HepG2 (cell line): ENCODE measurements around the gene FAM47B. TPM values are rescaled to one million over a fixed set of nuclear protein-coding genes. Genes with fewer than 3 reads are reported as not detected.

Experiments
- ATAC-seq: fragments of 200-7000 bp; cut with Tn5 transposase; 3 replicates; pipeline ENCODE4 v1.9.1; 2020; ENCODE audit warnings: mild to moderate bottlenecking, moderate library complexity
- BruUV-seq: library from RNA; stranded (reverse); fragments of 400-500 nt; replicated peaks from 2 replicates; lab custom pipeline; 2021; lab: Mats Ljungman, UMichigan
- CTCF ChIA-PET: fragments of 300-600 bp; formaldehyde crosslinking; extraction: SDS; loops from one replicate; lab custom pipeline; 2021; ENCODE audit warnings: low total read pairs, inconsistent platforms, low intra/inter-chr PET ratio; lab: Yijun Ruan, JAX
- POLR2A ChIA-PET: fragments of 350-600 bp; sonication (Branson Sonifier 250); formaldehyde crosslinking; loops from one replicate; lab custom pipeline; 2020; ENCODE audit warnings: antibody characterized with exemption, inconsistent platforms; lab: Yijun Ruan, JAX
- DNase-seq: peaks from one replicate; pipeline ENCODE4 v3.0.0-alpha.2; 2015; ENCODE audit warnings: low spot score
- FAIRE-seq: peaks from 3 replicates; lab custom pipeline; 2011; peaks lifted over from hg19 to GRCh38; lab: Jason Lieb, UNC
- H2AFZ ChIP-seq: one replicate; pipeline ENCODE4 v1.6.1; 2011; ENCODE audit warnings: low read length, inconsistent platforms
- H3K27ac ChIP-seq: fragments of 300-600 bp; 3 replicates; pipeline ENCODE4 v1.8.0; 2011; ENCODE audit warnings: mixed run types, mild to moderate bottlenecking, mixed read lengths, low read length, inconsistent platforms; ENCODE audit not compliant: insufficient read depth; ENCODE audit errors: extremely low read length
- H3K27me3 ChIP-seq, 2 experiments: fragments of 200-600 bp in 1 of 2; 2 replicates in 1 of 2; 3 replicates in 1 of 2; pipeline versions ENCODE4 v1.6.0 to v1.8.0; 2011; ENCODE audit warnings: low read length in 2 of 2, mild to moderate bottlenecking in 2 of 2, moderate library complexity in 2 of 2, inconsistent platforms in 1 of 2; ENCODE audit not compliant: insufficient read depth in 2 of 2, control insufficient read depth in 1 of 2
- H3K36me3 ChIP-seq, 2 experiments: fragments of 200-600 bp in 1 of 2; replicated peaks in 1 of 2; 2 replicates in 1 of 2; 3 replicates in 1 of 2; pipeline versions ENCODE4 v1.5.1 to v1.8.0; 2011; ENCODE audit warnings: low read length in 2 of 2, inconsistent platforms in 1 of 2; ENCODE audit not compliant: insufficient read depth in 2 of 2, control insufficient read depth in 1 of 2
- H3K4me1 ChIP-seq: 2 replicates; pipeline ENCODE4 v1.5.1; 2012; ENCODE audit warnings: low read length, inconsistent platforms; ENCODE audit not compliant: insufficient read depth
- H3K4me2 ChIP-seq: 2 replicates; pipeline ENCODE4 v1.6.0; 2011; ENCODE audit warnings: low read depth, low read length, inconsistent platforms
- H3K4me3 ChIP-seq, 3 experiments: fragments of 200-600 bp in 1 of 3; sonication (generic), shearing (Covaris generic) in 1 of 3; replicated peaks in 1 of 3; 2 replicates each; pipeline ENCODE4 v1.5.1; 2011 to 2016; ENCODE audit warnings: low read length in 3 of 3, inconsistent platforms in 2 of 3, low read depth in 2 of 3, mild to moderate bottlenecking in 2 of 3, control low read depth in 1 of 3, mixed read lengths in 1 of 3; ENCODE audit not compliant: insufficient read depth in 1 of 3
- H3K79me2 ChIP-seq: one replicate; pipeline ENCODE4 v1.6.1; 2011; ENCODE audit warnings: low read length, inconsistent platforms; ENCODE audit not compliant: insufficient read depth
- H3K9ac ChIP-seq: 2 replicates; pipeline ENCODE4 v1.6.0; 2011; ENCODE audit warnings: mild to moderate bottlenecking, low read depth, low read length, inconsistent platforms; ENCODE audit not compliant: insufficient read depth
- H3K9me3 ChIP-seq: 2 replicates; pipeline ENCODE4 v1.5.1; 2012; ENCODE audit warnings: mild to moderate bottlenecking, low read length
- H4K20me1 ChIP-seq: 2 replicates; pipeline ENCODE4 v1.6.0; 2011; ENCODE audit warnings: inconsistent platforms, mild to moderate bottlenecking, low read length, moderate library complexity; ENCODE audit not compliant: insufficient read depth
- HES4 ChIP-seq: sonication (generic); formaldehyde crosslinking; IDR thresholded peaks from 2 replicates; pipeline ENCODE4 v1.9.0; 2021; ENCODE audit warnings: mild to moderate bottlenecking, missing genetic modification reagents, borderline replicate concordance
- IRX3 ChIP-seq: sonication (generic); formaldehyde crosslinking; IDR thresholded peaks from 2 replicates; pipeline ENCODE4 v1.8.1; 2023; ENCODE audit warnings: mild to moderate bottlenecking, low read depth, missing genetic modification reagents, borderline replicate concordance
- PAF1 ChIP-seq: IDR thresholded peaks from 2 replicates; pipeline ENCODE4 v1.6.1; 2016; ENCODE audit warnings: missing genetic modification reagents, missing compliant biosample characterization
- PHF21A ChIP-seq: sonication (generic); formaldehyde crosslinking; IDR thresholded peaks from 2 replicates; pipeline ENCODE4 v1.5.0; 2020; ENCODE audit warnings: mild to moderate bottlenecking, missing genetic modification reagents
- SIX1 ChIP-seq: sonication (generic); formaldehyde crosslinking; IDR thresholded peaks from 2 replicates; pipeline ENCODE4 v1.4.0; 2020; ENCODE audit warnings: missing genetic modification reagents, borderline replicate concordance
- SMAD1 ChIP-seq: sonication (generic); formaldehyde crosslinking; IDR thresholded peaks from 2 replicates; pipeline ENCODE4 v1.4.0; 2020; ENCODE audit warnings: missing genetic modification reagents, low read depth, mild to moderate bottlenecking, borderline replicate concordance
- SNAPC5 ChIP-seq: sonication (generic); formaldehyde crosslinking; IDR thresholded peaks from 2 replicates; pipeline ENCODE4 v1.8.1; 2023; ENCODE audit warnings: mild to moderate bottlenecking, missing genetic modification reagents, borderline replicate concordance
- SRF ChIP-seq: IDR thresholded peaks from 2 replicates; pipeline ENCODE4 v1.6.1; 2011; ENCODE audit warnings: mild to moderate bottlenecking, low read depth, low read length, moderate library complexity
- TAF15 ChIP-seq: fragments of 200-400 bp; formaldehyde crosslinking; IDR thresholded peaks from one replicate; pipeline ENCODE4 v1.6.1; 2018; ENCODE audit warnings: mild to moderate bottlenecking, low read depth, low read length; ENCODE audit not compliant: poor library complexity, severe bottlenecking
- THAP11 ChIP-seq: IDR thresholded peaks from 2 replicates; pipeline ENCODE4 v1.6.1; 2016; ENCODE audit warnings: missing biosample characterization, missing genetic modification reagents
- YEATS2 ChIP-seq: sonication (generic); formaldehyde crosslinking; IDR thresholded peaks from 2 replicates; pipeline ENCODE4 v1.4.0; 2020; ENCODE audit warnings: missing genetic modification reagents, borderline replicate concordance
- ZBTB33 ChIP-seq: sonication (generic); formaldehyde crosslinking; IDR thresholded peaks from 2 replicates; pipeline ENCODE4 v1.4.0; 2020; ENCODE audit warnings: missing genetic modification reagents
- ZFP62 ChIP-seq: sonication (generic); formaldehyde crosslinking; IDR thresholded peaks from 2 replicates; pipeline ENCODE4 v1.4.0; 2020; ENCODE audit warnings: missing genetic modification reagents
- ZNF230 ChIP-seq: sonication (generic); formaldehyde crosslinking; IDR thresholded peaks from 2 replicates; pipeline ENCODE4 v1.4.0; 2020; ENCODE audit warnings: mild to moderate bottlenecking, missing genetic modification reagents
- ZNF256 ChIP-seq: sonication (generic); formaldehyde crosslinking; conservative IDR thresholded peaks from 2 replicates; pipeline ENCODE4 v1.4.0; 2020; ENCODE audit warnings: missing genetic modification reagents
- ZNF329 ChIP-seq: sonication (generic); formaldehyde crosslinking; IDR thresholded peaks from 2 replicates; pipeline ENCODE4 v1.9.0; 2021; ENCODE audit warnings: low read depth, mild to moderate bottlenecking, missing genetic modification reagents
- ZNF354B ChIP-seq: sonication (generic); formaldehyde crosslinking; IDR thresholded peaks from 2 replicates; pipeline ENCODE4 v1.8.0; 2022; ENCODE audit warnings: mild to moderate bottlenecking, missing genetic modification reagents
- ZNF629 ChIP-seq: sonication (generic); formaldehyde crosslinking; conservative IDR thresholded peaks from 2 replicates; pipeline ENCODE4 v1.5.0; 2020; ENCODE audit warnings: missing genetic modification reagents
- WGBS: methylation state at CpG from one replicate; pipeline ENCODE4 v1.1.6; 2017; ENCODE audit warnings: low lambda C conversion rate; 5-methylcytosine and 5-hydroxymethylcytosine counted together
- in situ Hi-C: cut with HindIII; loops from 2 replicates; pipeline ENCODE4 v1.10.0; 2017; ENCODE audit warnings: low pct_unique_long_range_greater_than_20kb; ENCODE audit not compliant: extremely low pct_ligation_motif_present
- intact Hi-C: fragments of 100-400 bp; cut with micrococcal nuclease; formaldehyde crosslinking; loops from one replicate; pipeline ENCODE4 v1.10.0; 2022; ENCODE audit not compliant: unreplicated experiment
- polyA plus RNA-seq, 8 experiments: library from polyadenylated mRNA; depleted of rRNA in 3 of 8; stranded (reverse) in 7 of 8; unstranded in 1 of 8; fragments of >200 nt; fragmentation: Illumina TruSeq in 4 of 8; extraction: Trizol in 4 of 8; gene quantifications; 2 replicates each; pipeline versions ENCODE4 v1.2.1 to v1.2.3, GENCODE V29; 2011 to 2016; ENCODE audit warnings: low read depth in 4 of 8, missing spikeins in 1 of 8, mixed read lengths in 1 of 8; ENCODE audit not compliant: insufficient read depth in 1 of 8
- total RNA-seq, 5 experiments: library from RNA; depleted of rRNA; stranded (reverse); fragments of >200 nt; fragmentation: Illumina TruSeq; extraction: Trizol; gene quantifications; 2 replicates each; pipeline ENCODE4 v1.2.3, GENCODE V29; 2016; ENCODE audit warnings: low read depth in 1 of 5

Gene FAM47B
- total and polyA plus RNA-seq, 2 of the 13 experiments (the other 11 are each of a cell fraction or from before 2014, with no cell fraction given) = not detected

GRCh38 chrX:34918856-34919255, 23.7 kb upstream of the FAM47B start:
- H3K9ac ChIP-seq = no peak overlapping the region
- TF ChIP-seq ZNF329 (CRISPR knock-in tag) = no peak
- no peak for TF ChIP-seq THAP11
- no peak for TF ChIP-seq TAF15
- no peaks in the 10 kb centered on the region for H3K4me1 ChIP-seq
- no peaks in the 10 kb centered on the region for H3K36me3 ChIP-seq
- 0% methylated on average over 1 of the region's 1 CpG for WGBS
- no peaks in the 10 kb centered on the region for H4K20me1 ChIP-seq
- CTCF ChIA-PET = no interaction called here
- in situ Hi-C loops (no loop called here), intact Hi-C loops (no loop called here)
- ATAC-seq (0 out of 3 replicates have a peak, but pooled peaks have one; percentile 36), DNase-seq (peak; percentile 9), FAIRE-seq (no peak)
- no peak overlapping the region for H3K27ac ChIP-seq
- no peaks in the 10 kb centered on the region for H3K79me2 ChIP-seq
- H3K9me3 ChIP-seq = no peaks in the 10 kb centered on the region
- no peak overlapping the region for H2AFZ ChIP-seq
- BruUV-seq = no TSS peak
- POLR2A ChIA-PET = no interaction called here
- H3K4me3 ChIP-seq = no peak overlapping the region
- no peak overlapping the region for H3K4me2 ChIP-seq
- H3K27me3 ChIP-seq = no peaks in the 10 kb centered on the region

- Histone ChIP-seq H3K36me3 (no peaks in the 10 kb centered on the region), H3K9ac (no peak overlapping the region), H3K79me2 (no peaks in the 10 kb centered on the region), H3K4me1 (no peaks in the 10 kb centered on the region), H3K27me3 (no peaks in the 10 kb centered on the region), H3K9me3 (no peaks in the 10 kb centered on the region), H3K4me3 (no peak overlapping the region), H3K4me2 (no peak overlapping the region), H2AFZ (no peak overlapping the region), H3K27ac (no peak overlapping the region), H4K20me1 (no peaks in the 10 kb centered on the region)
- ATAC-seq (no peak), FAIRE-seq (no peak), DNase-seq (no peak)
- 6% methylated on average over 2 of the region's 2 CpGs for WGBS
- POLR2A ChIA-PET = no interaction called here
- intact Hi-C loops (no loop called here), in situ Hi-C loops (no loop called here)
- BruUV-seq = no TSS peak
- no peak for TF ChIP-seq PAF1 (CRISPR knock-in tag)
- no peak for TF ChIP-seq SNAPC5 (CRISPR knock-in tag)
- no peak for TF ChIP-seq ZBTB33 (CRISPR knock-in tag)
- no peak for TF ChIP-seq ZNF629
- TF ChIP-seq ZNF230 = no peak
- TF ChIP-seq SMAD1 = no peak
- TF ChIP-seq SIX1 (CRISPR knock-in tag) = no peak
- TF ChIP-seq SRF = no peak
- no peak for TF ChIP-seq ZNF354B (CRISPR knock-in tag)
- no peak for TF ChIP-seq HES4 (CRISPR knock-in tag)
- TF ChIP-seq PHF21A (CRISPR knock-in tag) = no peak
- no peak for TF ChIP-seq ZFP62 (CRISPR knock-in tag)
- TF ChIP-seq YEATS2 (CRISPR knock-in tag) = no peak
- no peak for TF ChIP-seq IRX3 (CRISPR knock-in tag)
- no peak for TF ChIP-seq ZNF256 (CRISPR knock-in tag)
- CTCF ChIA-PET = no interaction called here
Observed at GRCh38 chrX:34927866-34928265, 14.7 kb upstream of the FAM47B start.
